SU-DHL-6 (cell line): ENCODE results near the gene IQCH.
A peak's percentile ranks its signal among the peaks of the same experiment; 100 is the strongest.

ENCODE experiments used
- H2AFZ ChIP-seq: fragments of 200-600 bp; sonication (generic); 2 replicates; pipeline ENCODE4 v1.6.1; 2014; ENCODE audit warnings: low read depth, mild to moderate bottlenecking, moderate library complexity, mixed read lengths, antibody characterized with exemption, low read length; ENCODE audit not compliant: severe bottlenecking
- H3F3A ChIP-seq: fragments of 200-600 bp; shearing (Covaris generic); 2 replicates; pipeline ENCODE4 v1.6.0; 2016; ENCODE audit warnings: antibody characterized with exemption, mild to moderate bottlenecking; ENCODE audit not compliant: insufficient read depth
- H3K27ac ChIP-seq: fragments of 200-600 bp; sonication (generic); 2 replicates; pipeline ENCODE4 v1.5.1; 2016; ENCODE audit warnings: low read depth, mild to moderate bottlenecking, low read length, moderate library complexity, mixed read lengths
- H3K27me3 ChIP-seq: fragments of 200-600 bp; sonication (generic), shearing (Covaris generic); 2 replicates; pipeline ENCODE4 v1.6.0; 2014; ENCODE audit warnings: mild to moderate bottlenecking, low read length
- H3K36me3 ChIP-seq: fragments of 200-600 bp; sonication (generic); 2 replicates; pipeline ENCODE4 v1.6.1; 2014; ENCODE audit warnings: mild to moderate bottlenecking, low read length, mixed read lengths
- H3K4me2 ChIP-seq: fragments of 300-600, 200-600 bp; shearing (Covaris generic), sonication (generic); 2 replicates; pipeline ENCODE4 v1.6.0; 2014; ENCODE audit warnings: low read length, low read depth, mild to moderate bottlenecking; ENCODE audit not compliant: poor library complexity, severe bottlenecking
- H3K4me3 ChIP-seq: fragments of 200-600 bp; sonication (generic); 2 replicates; pipeline ENCODE4 v1.5.1; 2014; ENCODE audit warnings: antibody characterized with exemption, low read length, mild to moderate bottlenecking, mixed read lengths; ENCODE audit not compliant: insufficient read depth, poor library complexity, severe bottlenecking
- H3K79me2 ChIP-seq: fragments of 200-600 bp; sonication (generic); 2 replicates; pipeline ENCODE4 v1.6.1; 2014; ENCODE audit warnings: mild to moderate bottlenecking, low read length, moderate library complexity; ENCODE audit not compliant: insufficient read depth
- H3K9ac ChIP-seq: fragments of 200-600 bp; sonication (generic); 2 replicates; pipeline ENCODE4 v1.7.0; 2014; ENCODE audit warnings: mild to moderate bottlenecking, low read length
- H3K9me2 ChIP-seq: fragments of 200-600 bp; sonication (generic); replicated peaks from 2 replicates; pipeline ENCODE4 v1.6.1; 2014; ENCODE audit warnings: low read length; ENCODE audit not compliant: insufficient read depth
- H3K9me3 ChIP-seq: fragments of 200-600 bp; sonication (generic); 2 replicates; pipeline ENCODE4 v1.6.1; 2014; ENCODE audit warnings: low read length, mixed read lengths; ENCODE audit not compliant: insufficient read depth
- H4K20me1 ChIP-seq: fragments of 200-600 bp; sonication (generic); 2 replicates; pipeline ENCODE4 v1.6.1; 2014; ENCODE audit warnings: low read depth, mild to moderate bottlenecking, antibody characterized with exemption, low read length, moderate library complexity, mixed read lengths
- EZH2phosphoT487 ChIP-seq: fragments of 200-600 bp; sonication (generic), shearing (Covaris generic); conservative IDR thresholded peaks from 2 replicates; pipeline ENCODE4 v1.6.1; 2018; ENCODE audit warnings: mild to moderate bottlenecking, antibody characterized with exemption, low read length, moderate library complexity, mixed read lengths
- TF ChIP-seq, protein P1 (sequence below): fragments of 200-600 bp; sonication (generic); IDR thresholded peaks from one replicate; pipeline ENCODE4 v1.5.1; 2017; ENCODE audit warnings: antibody characterized with exemption, mild to moderate bottlenecking, low read length, moderate library complexity; ENCODE audit not compliant: insufficient read depth, poor library complexity, severe bottlenecking

The IQCH gene

DNA sequence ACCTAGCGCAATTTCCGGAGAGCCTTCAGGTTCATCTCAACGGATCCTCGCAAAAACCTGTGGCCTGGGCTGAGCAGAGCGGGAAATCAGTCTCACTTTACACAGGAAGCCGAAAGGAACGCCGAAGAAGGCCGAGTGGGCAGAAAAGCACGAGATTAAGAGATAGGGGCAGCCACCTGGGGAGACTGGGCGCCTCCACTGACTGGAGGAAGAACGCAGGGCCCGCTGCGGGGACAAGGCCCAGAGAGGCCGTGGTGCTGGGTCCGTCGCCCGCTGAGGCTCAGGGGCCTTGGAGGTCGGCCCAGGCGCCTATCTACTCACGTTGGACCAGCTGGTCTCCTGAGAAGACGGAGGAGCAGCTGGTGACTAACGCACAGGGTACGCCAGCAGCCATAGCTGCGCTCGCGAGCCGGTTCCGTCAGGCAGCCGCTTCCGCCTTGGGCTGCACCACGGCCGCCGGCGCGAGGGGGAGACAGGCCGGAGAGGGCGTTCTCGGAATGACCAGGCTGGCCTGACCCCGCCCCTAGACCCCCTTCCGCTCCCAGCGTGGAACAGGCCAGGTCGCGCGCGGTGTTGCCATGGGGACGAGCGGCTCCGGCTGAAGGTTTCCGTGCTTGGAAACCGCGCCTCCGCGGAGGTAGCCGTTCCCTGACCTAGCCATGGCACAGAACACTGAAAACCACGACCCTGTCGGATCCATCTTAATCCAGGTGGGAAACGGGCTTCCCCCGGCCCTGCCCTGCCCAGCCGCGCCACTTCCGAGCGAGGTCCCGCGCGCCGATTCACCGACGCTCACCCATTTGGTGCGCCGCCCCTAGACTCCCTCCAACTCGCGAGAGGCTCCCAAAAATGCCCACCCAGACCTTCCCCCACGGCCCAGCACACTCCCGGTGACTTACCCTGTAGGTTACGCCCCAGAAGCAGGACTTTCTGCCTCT is at the start of gene IQCH, which contains the start of gene AAGAB:
TSS of gene IQCH (plus strand) at position 549 of the 938 bp plus-strand sequence. CDS start at position 660, 111 bp downstream.
TSS of gene AAGAB (minus strand) at position 424 of the 938 bp plus-strand sequence. CDS start at position 394, 30 bp downstream.
- no peaks in the 10 kb centered on the region for H3K36me3 ChIP-seq
- no peak for TF ChIP-seq EZH2phosphoT487
- TF ChIP-seq, protein P1, sequence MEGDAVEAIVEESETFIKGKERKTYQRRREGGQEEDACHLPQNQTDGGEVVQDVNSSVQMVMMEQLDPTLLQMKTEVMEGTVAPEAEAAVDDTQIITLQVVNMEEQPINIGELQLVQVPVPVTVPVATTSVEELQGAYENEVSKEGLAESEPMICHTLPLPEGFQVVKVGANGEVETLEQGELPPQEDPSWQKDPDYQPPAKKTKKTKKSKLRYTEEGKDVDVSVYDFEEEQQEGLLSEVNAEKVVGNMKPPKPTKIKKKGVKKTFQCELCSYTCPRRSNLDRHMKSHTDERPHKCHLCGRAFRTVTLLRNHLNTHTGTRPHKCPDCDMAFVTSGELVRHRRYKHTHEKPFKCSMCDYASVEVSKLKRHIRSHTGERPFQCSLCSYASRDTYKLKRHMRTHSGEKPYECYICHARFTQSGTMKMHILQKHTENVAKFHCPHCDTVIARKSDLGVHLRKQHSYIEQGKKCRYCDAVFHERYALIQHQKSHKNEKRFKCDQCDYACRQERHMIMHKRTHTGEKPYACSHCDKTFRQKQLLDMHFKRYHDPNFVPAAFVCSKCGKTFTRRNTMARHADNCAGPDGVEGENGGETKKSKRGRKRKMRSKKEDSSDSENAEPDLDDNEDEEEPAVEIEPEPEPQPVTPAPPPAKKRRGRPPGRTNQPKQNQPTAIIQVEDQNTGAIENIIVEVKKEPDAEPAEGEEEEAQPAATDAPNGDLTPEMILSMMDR, result no peak
- peaks cover 15% of the 10 kb centered on the region; the same call in 1 of the 2 replicates for H3F3A ChIP-seq
- H3K4me3 ChIP-seq, result peak within 1 kb of the TSS; percentile 62
- no peaks in the 10 kb centered on the region for H3K9me3 ChIP-seq
- peak within 1 kb of the TSS; percentile 82 for H3K4me2 ChIP-seq
- no peaks in the 10 kb centered on the region for H3K27me3 ChIP-seq
- peak within 1 kb of the TSS; percentile 24 for H3K27ac ChIP-seq
- no peaks in the 10 kb centered on the region for H4K20me1 ChIP-seq
- H3K9me2 ChIP-seq, result no peaks in the 10 kb centered on the region
- H3K9ac ChIP-seq, result peak within 1 kb of the TSS; percentile 71
- H2AFZ ChIP-seq, result peak within 1 kb of the TSS; percentile 83
- peaks cover 43% of the 10 kb centered on the region for H3K79me2 ChIP-seq

GRCh38 chr15:67207555-67208207 is 46.9 kb upstream of the IQCH start:
- no peak overlapping the region for H3K4me3 ChIP-seq
- no peak overlapping the region for H3K4me2 ChIP-seq
- no peaks in the 10 kb centered on the region for H3K9me2 ChIP-seq
- H3K27me3 ChIP-seq, result no peaks in the 10 kb centered on the region
- H3K9me3 ChIP-seq, result no peaks in the 10 kb centered on the region
- H3K9ac ChIP-seq, result no peak overlapping the region
- TF ChIP-seq, protein P1, result no peak
- TF ChIP-seq EZH2phosphoT487, result no peak
- H3K27ac ChIP-seq, result no peak overlapping the region
- no peaks in the 10 kb centered on the region for H3F3A ChIP-seq
- peaks cover 6% of the 10 kb centered on the region; the same call in 1 of the 2 replicates for H3K36me3 ChIP-seq
- H2AFZ ChIP-seq, result no peak overlapping the region
- no peaks in the 10 kb centered on the region for H3K79me2 ChIP-seq
- H4K20me1 ChIP-seq, result no peaks in the 10 kb centered on the region

DNA sequence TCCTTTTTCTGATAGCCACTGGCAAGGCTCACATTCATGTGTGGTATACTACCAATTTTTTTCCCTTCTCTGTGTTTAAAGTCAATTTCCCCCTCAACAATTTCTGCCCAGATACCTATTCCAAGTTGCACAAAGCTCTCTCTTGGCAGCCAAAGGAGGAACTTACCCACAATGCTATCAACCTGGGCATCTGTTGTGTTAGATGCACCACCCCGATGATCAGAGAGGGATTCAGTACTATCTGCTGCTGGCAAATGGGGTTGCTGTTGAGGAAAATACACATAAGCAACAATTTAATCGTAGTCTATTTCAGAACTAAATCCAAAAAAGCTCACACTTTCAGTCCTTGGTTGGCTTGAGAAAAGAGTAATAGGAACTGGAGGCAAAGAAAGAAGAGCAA is 46.2 kb upstream of the IQCH start:
- TF ChIP-seq, protein P1, result no peak
- no peak for TF ChIP-seq EZH2phosphoT487
- H3K9me2 ChIP-seq, result no peaks in the 10 kb centered on the region
- H3K4me3 ChIP-seq, result no peak overlapping the region
- no peaks in the 10 kb centered on the region for H4K20me1 ChIP-seq
- H2AFZ ChIP-seq, result no peak overlapping the region
- H3K9me3 ChIP-seq, result no peaks in the 10 kb centered on the region
- peaks cover 6% of the 10 kb centered on the region; the same call in 1 of the 2 replicates for H3K36me3 ChIP-seq
- H3K4me2 ChIP-seq, result no peak overlapping the region
- no peaks in the 10 kb centered on the region for H3K79me2 ChIP-seq
- H3K27me3 ChIP-seq, result no peaks in the 10 kb centered on the region
- no peak overlapping the region for H3K27ac ChIP-seq
- H3K9ac ChIP-seq, result no peak overlapping the region
- no peaks in the 10 kb centered on the region for H3F3A ChIP-seq
